Measurements from ENCODE around the gene KRT14. TPM values are rescaled to one million over a fixed set of nuclear protein-coding genes. Genes with fewer than 3 reads are reported as not detected.
"Not testable (repeated sequence)": the region's sequence is repeated elsewhere in the genome, so short reads cannot be mapped to it uniquely, and the experiment has no call there.

KRT14 gene
- total RNA-seq, 1 experiment from 2014 or later: not detected

- H3K36me3 ChIP-seq (ENCODE audit: control insufficient read depth, insufficient read depth, low read length); H3K9me3 ChIP-seq (ENCODE audit: control insufficient read depth, insufficient read depth, low read depth, low read length); BruUV-seq (replicated peaks); ATAC-seq; intact Hi-C loops (cut with micrococcal nuclease; ENCODE audit: unreplicated experiment); H3K27me3 ChIP-seq (ENCODE audit: control insufficient read depth, insufficient read depth, low read length); H3K27ac ChIP-seq (ENCODE audit: low read length); DNase-seq (ENCODE audit: low read depth, low spot score); H3K4me3 ChIP-seq (ENCODE audit: low read depth in 2 of 2, low read length in 2 of 2); in situ Hi-C loops (cut with HindIII; ENCODE audit: low pct_unique_long_range_greater_than_20kb, low sequenced_read_pairs); POLR2A ChIA-PET: not testable (repeated sequence)
- peaks cover 11% of the 10 kb centered on the region for H3K4me1 ChIP-seq (ENCODE audit: control insufficient read depth, insufficient read depth, low read length)
- CTCF ChIA-PET: interaction anchor here (1.0 kb wide), 1 partner anchor 42 kb away, joined by 17 read pairs; no protein-coding TSS in a partner anchor
These were observed 20.2 kb upstream of the KRT14 start for GRCh38 chr17:41606930-41607329.

DNA sequence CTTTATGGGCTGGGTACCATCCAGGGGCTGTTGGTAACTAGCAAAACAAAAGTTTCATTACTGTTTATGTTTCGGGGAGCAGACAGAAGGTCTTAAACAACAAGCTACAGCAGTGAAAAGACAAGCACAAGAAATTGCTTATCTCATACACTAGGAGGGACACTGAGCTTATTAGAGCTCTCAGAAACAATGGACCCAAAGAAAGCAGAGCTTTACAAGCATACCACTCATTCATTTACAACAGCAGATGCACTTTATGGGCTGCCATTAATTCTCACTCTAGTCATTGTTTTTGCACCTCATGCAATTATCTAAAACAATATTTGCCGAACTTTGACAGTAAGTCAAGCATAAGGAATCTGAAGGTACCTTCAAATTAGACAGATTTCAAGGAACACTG lies 15.8 kb upstream of the KRT14 start:
- H3K4me3 ChIP-seq (ENCODE audit: low read depth in 2 of 2, low read length in 2 of 2): no peak overlapping the region
- in situ Hi-C loops (cut with HindIII; ENCODE audit: low pct_unique_long_range_greater_than_20kb, low sequenced_read_pairs) (no loop called here), intact Hi-C loops (cut with micrococcal nuclease; ENCODE audit: unreplicated experiment) (no loop called here)
- ATAC-seq: peak; percentile 91
- DNase-seq (ENCODE audit: low read depth, low spot score): no peak
- BruUV-seq (replicated peaks): no TSS peak
- no peak for TF ChIP-seq SIN3A (IDR thresholded peaks at IDR 0.05; ENCODE audit: borderline replicate concordance, insufficient read depth, low read depth, low read length)
- peak; percentile 89 for TF ChIP-seq TCF7L2 (IDR thresholded peaks at IDR 0.05; ENCODE audit: low read depth, low read length)
- peak; percentile 58; the same call in 1 of the 2 replicates for TF ChIP-seq POLR2AphosphoS5 (IDR thresholded peaks at IDR 0.05; ENCODE audit: low read depth, low read length)
- TF ChIP-seq CTCF (IDR thresholded peaks at IDR 0.05): no peak
- TF ChIP-seq, protein P1, sequence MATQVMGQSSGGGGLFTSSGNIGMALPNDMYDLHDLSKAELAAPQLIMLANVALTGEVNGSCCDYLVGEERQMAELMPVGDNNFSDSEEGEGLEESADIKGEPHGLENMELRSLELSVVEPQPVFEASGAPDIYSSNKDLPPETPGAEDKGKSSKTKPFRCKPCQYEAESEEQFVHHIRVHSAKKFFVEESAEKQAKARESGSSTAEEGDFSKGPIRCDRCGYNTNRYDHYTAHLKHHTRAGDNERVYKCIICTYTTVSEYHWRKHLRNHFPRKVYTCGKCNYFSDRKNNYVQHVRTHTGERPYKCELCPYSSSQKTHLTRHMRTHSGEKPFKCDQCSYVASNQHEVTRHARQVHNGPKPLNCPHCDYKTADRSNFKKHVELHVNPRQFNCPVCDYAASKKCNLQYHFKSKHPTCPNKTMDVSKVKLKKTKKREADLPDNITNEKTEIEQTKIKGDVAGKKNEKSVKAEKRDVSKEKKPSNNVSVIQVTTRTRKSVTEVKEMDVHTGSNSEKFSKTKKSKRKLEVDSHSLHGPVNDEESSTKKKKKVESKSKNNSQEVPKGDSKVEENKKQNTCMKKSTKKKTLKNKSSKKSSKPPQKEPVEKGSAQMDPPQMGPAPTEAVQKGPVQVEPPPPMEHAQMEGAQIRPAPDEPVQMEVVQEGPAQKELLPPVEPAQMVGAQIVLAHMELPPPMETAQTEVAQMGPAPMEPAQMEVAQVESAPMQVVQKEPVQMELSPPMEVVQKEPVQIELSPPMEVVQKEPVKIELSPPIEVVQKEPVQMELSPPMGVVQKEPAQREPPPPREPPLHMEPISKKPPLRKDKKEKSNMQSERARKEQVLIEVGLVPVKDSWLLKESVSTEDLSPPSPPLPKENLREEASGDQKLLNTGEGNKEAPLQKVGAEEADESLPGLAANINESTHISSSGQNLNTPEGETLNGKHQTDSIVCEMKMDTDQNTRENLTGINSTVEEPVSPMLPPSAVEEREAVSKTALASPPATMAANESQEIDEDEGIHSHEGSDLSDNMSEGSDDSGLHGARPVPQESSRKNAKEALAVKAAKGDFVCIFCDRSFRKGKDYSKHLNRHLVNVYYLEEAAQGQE (IDR thresholded peaks at IDR 0.05; ENCODE audit: insufficient read depth in 1 of 2, low read depth in 2 of 2, low read length in 1 of 2): no peak
- peak overlapping the region; percentile 70 for H3K27ac ChIP-seq (ENCODE audit: low read length)
- no peaks in the 10 kb centered on the region for H3K36me3 ChIP-seq (ENCODE audit: control insufficient read depth, insufficient read depth, low read length)
- H3K4me1 ChIP-seq (ENCODE audit: control insufficient read depth, insufficient read depth, low read length): peaks cover 18% of the 10 kb centered on the region
- no peaks in the 10 kb centered on the region; the same call in 1 of the 2 replicates for H3K9me3 ChIP-seq (ENCODE audit: control insufficient read depth, insufficient read depth, low read depth, low read length)
- CTCF ChIA-PET: interaction anchor here (0.7 to 3.2 kb wide), 7 partner anchors 23 to 1043 kb away, joined by 3 to 10 read pairs (median 3); no protein-coding TSS in a partner anchor
- POLR2A ChIA-PET: interaction anchor here (0.7 kb wide), 1 partner anchor 109 kb away, joined by 3 read pairs; no protein-coding TSS in a partner anchor
- no peaks in the 10 kb centered on the region for H3K27me3 ChIP-seq (ENCODE audit: control insufficient read depth, insufficient read depth, low read length)

GRCh38 chr17:41600318-41600717 lies 13.6 kb upstream of the KRT14 start:
- in situ Hi-C loops (cut with HindIII; ENCODE audit: low pct_unique_long_range_greater_than_20kb, low sequenced_read_pairs): no loop called here

More at GRCh38 chr17:41600318-41600717, 13.6 kb upstream of the KRT14 start:
- no TSS peak for BruUV-seq (replicated peaks)
- Histone ChIP-seq H3K27me3 (ENCODE audit: control insufficient read depth, insufficient read depth, low read length) (no peaks in the 10 kb centered on the region), H3K4me3 (ENCODE audit: low read depth in 2 of 2, low read length in 2 of 2) (no peak overlapping the region), H3K27ac (ENCODE audit: low read length) (peak overlapping the region; percentile 2; the same call in 1 of the 2 replicates), H3K9me3 (ENCODE audit: control insufficient read depth, insufficient read depth, low read depth, low read length) (no peaks in the 10 kb centered on the region), H3K36me3 (ENCODE audit: control insufficient read depth, insufficient read depth, low read length) (no peaks in the 10 kb centered on the region), H3K4me1 (ENCODE audit: control insufficient read depth, insufficient read depth, low read length) (peaks cover 18% of the 10 kb centered on the region)
- CTCF ChIA-PET: interaction anchor here (3.2 kb wide), 1 partner anchor 51 kb away, joined by 8 read pairs; no protein-coding TSS in a partner anchor
- POLR2A ChIA-PET: no interaction called here
- ATAC-seq: no peak
- intact Hi-C loops (cut with micrococcal nuclease; ENCODE audit: unreplicated experiment): no loop called here
- DNase-seq (ENCODE audit: low read depth, low spot score): no peak
- TF ChIP-seq POLR2AphosphoS5 (IDR thresholded peaks at IDR 0.05; ENCODE audit: low read depth, low read length) (no peak), CTCF (IDR thresholded peaks at IDR 0.05) (no peak), TCF7L2 (IDR thresholded peaks at IDR 0.05; ENCODE audit: low read depth, low read length) (no peak), SIN3A (IDR thresholded peaks at IDR 0.05; ENCODE audit: borderline replicate concordance, insufficient read depth, low read depth, low read length) (no peak)
- TF ChIP-seq, protein P1 (IDR thresholded peaks at IDR 0.05; ENCODE audit: insufficient read depth in 1 of 2, low read depth in 2 of 2, low read length in 1 of 2): no peak

Measured in Panc1 (cell line).